Kasumi-1 (cell line): ENCODE measurements around the gene DHX36.

ENCODE experiments used
- DNase-seq, 2 experiments: peaks; one replicate each; lab custom pipeline; 2025; lab: John Stamatoyannopoulos, UW

The DHX36 gene

DNA sequence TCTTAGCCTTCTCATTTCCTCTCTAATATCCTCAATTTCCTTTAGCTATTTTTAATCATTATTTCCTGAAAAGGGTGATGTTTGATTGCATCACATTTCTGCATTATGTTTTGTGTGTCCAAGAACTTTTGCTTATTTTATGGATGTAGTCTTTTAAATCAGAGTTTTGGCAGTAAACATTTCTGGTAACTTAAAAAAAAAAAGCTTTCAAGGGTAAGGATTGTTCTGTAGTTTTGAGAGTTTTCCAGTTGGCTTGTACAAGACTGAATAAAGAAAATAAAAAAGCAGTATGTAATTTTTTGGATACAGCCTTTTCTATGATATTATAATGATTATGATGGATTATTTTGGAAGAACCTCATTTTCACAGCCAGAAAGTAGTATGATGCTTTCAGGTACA lies 99.4 kb downstream of the DHX36 start:
- DNase-seq: no peak

DNA sequence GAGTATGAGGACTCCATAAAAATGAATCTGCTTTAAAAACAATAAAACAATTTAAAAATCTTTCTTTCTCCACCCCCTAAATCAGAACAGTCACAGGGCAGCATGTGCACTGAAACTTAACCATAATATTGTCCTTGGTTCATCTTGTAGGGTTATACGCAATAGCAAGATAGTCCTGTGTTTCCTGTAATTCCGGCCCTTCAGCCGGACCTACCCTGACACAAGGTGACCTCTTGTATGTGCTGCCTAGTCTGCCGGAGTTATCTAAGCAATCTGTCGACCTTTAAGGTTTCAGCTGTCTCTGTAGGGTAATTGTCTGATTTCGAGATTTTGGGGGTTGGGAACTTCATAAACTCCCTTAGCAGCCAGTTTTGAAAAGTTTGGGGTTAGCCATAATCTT lies 99.9 kb downstream of the DHX36 start:
- DNase-seq: no peak

DNA sequence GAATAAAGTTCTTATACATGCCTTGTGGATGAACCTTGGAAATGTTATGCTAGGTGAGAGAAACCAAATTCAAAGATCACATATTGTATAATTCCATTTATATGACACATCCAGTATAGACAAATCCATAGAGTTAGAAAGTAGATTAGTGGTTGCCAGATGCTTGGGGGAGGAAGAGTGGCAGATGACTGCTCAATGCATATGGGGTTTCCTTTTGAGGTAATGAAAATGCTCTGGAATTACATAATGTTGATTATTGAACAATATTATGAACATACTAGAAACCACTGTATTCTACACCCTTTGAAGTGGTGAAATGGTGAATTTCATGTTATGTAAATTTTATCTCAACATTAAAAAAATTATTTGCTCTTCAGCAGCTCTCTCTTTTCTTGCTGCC lies 100.8 kb downstream of the DHX36 start:
- no peak for DNase-seq
